LNCaP clone FGC (cell line): Measurements from ENCODE around the gene PMVK.
A peak's percentile ranks its signal among the peaks of the same experiment; 100 is the strongest.

Experiments
- DNase-seq: peaks from one replicate; pipeline ENCODE4 v3.0.0-alpha.2; 2011; ENCODE audit warnings: low read depth
- H3K4me3 ChIP-seq: 2 replicates; pipeline ENCODE4 v1.5.1; 2011; ENCODE audit warnings: mild to moderate bottlenecking, low read depth, low read length, control low read depth
- CTCF ChIP-seq: IDR thresholded peaks from 2 replicates; pipeline ENCODE4 v1.5.1; 2012; ENCODE audit warnings: mild to moderate bottlenecking; ENCODE audit not compliant: control insufficient read depth, insufficient read depth; ENCODE audit errors: extremely low read depth

Gene PMVK

GRCh38 chr1:154945962-154946850 is 9.7 kb upstream of the PMVK start:
- DNase-seq, result no peak
- TF ChIP-seq CTCF, result no peak
- H3K4me3 ChIP-seq, result no peak overlapping the region

GRCh38 chr1:154945160-154945961 is 8.8 kb upstream of the PMVK start:
- DNase-seq, result no peak
- no peak overlapping the region for H3K4me3 ChIP-seq
- TF ChIP-seq CTCF, result no peak

GRCh38 chr1:154944401-154945159 is 8.1 kb upstream of the PMVK start:
- no peak for TF ChIP-seq CTCF
- H3K4me3 ChIP-seq, result no peak overlapping the region
- DNase-seq, result no peak

GRCh38 chr1:154943649-154944400 is 7.3 kb upstream of the PMVK start:
- H3K4me3 ChIP-seq, result no peak overlapping the region
- DNase-seq, result no peak
- TF ChIP-seq CTCF, result peak; percentile 84

GRCh38 chr1:154941333-154942013 is 5.0 kb upstream of the PMVK start:
- TF ChIP-seq CTCF, result no peak

More at GRCh38 chr1:154941333-154942013, 5.0 kb upstream of the PMVK start:
- no peak for DNase-seq
- no peak overlapping the region for H3K4me3 ChIP-seq
